ENCODE data around the gene PHF10. TPM values are rescaled to one million over a fixed set of nuclear protein-coding genes. Genes with fewer than 3 reads are reported as not detected.

Gene PHF10
- total and polyA plus RNA-seq, 2 of the 4 experiments (the other 2 are of a cell fraction) = 7.3 to 15.9 TPM

- no peak for ATAC-seq (ENCODE audit: low read depth)
- dilution Hi-C loops (cut with HindIII; ENCODE audit: low sequenced_read_pairs, unreplicated experiment) = no loop called here
These were observed 40.2 kb downstream of the PHF10 start for GRCh38 chr6:169684056-169684455.

More at GRCh38 chr6:169684056-169684455, 40.2 kb downstream of the PHF10 start:
- Histone ChIP-seq H3K79me1 (ENCODE audit: low read depth in 1 of 2, low read length in 2 of 2) (peaks cover 17 to 20% of the 10 kb centered on the region in 2 experiments), H3K27me3 (ENCODE audit: control insufficient read depth, insufficient read depth, low read length) (no peaks in the 10 kb centered on the region), H2AFZ (replicated peaks; ENCODE audit: low read length, poor library complexity) (no peak overlapping the region), H3K4ac (ENCODE audit: low read depth, low read length) (no peak overlapping the region), H3K36me3 (ENCODE audit: control insufficient read depth, insufficient read depth, low read length) (peaks cover 19% of the 10 kb centered on the region), H2BK20ac (ENCODE audit: low read depth, low read length) (no peak overlapping the region), H2BK120ac (ENCODE audit: low read depth, low read length) (no peak overlapping the region), H2AK5ac (ENCODE audit: low read depth, low read length) (no peak overlapping the region), H3K9me3 (ENCODE audit: control insufficient read depth, insufficient read depth, low read length) (peaks cover 5% of the 10 kb centered on the region), H3K4me2 (ENCODE audit: low read depth, low read length) (no peak overlapping the region), H2BK15ac (ENCODE audit: low read depth, low read length) (no peak overlapping the region), H3K27ac (ENCODE audit: insufficient read depth, low read length) (no peak overlapping the region), H4K5ac (ENCODE audit: low read depth, low read length) (no peak overlapping the region), H2AK9ac (replicated peaks; ENCODE audit: low read depth, low read length, poor library complexity) (no peak overlapping the region), H3K4me1 (ENCODE audit: control insufficient read depth, insufficient read depth, low read length) (no peaks in the 10 kb centered on the region), H3K4me3 (ENCODE audit: insufficient read depth, low read depth, low read length) (no peak overlapping the region), H3K9me1 (ENCODE audit: insufficient read depth, low read length) (peaks cover 3% of the 10 kb centered on the region), H3K18ac (ENCODE audit: low read depth, low read length) (no peak overlapping the region), H3K23ac (ENCODE audit: low read depth, low read length) (no peak overlapping the region), H3K56ac (ENCODE audit: extremely low read depth, insufficient read depth, low read length) (no peak overlapping the region), H4K20me1 (ENCODE audit: insufficient read depth, low read length) (peaks cover 3% of the 10 kb centered on the region; the same call in 1 of the 2 replicates), H2BK5ac (ENCODE audit: low read depth, low read length, poor library complexity, severe bottlenecking) (no peak overlapping the region), H4K8ac (ENCODE audit: low read depth in 2 of 2, low read length in 2 of 2) (no peak overlapping the region), H3K9ac (ENCODE audit: low read depth, low read length) (no peak overlapping the region), H3K14ac (replicated peaks; ENCODE audit: low read depth, low read length) (no peak overlapping the region), H4K91ac (ENCODE audit: insufficient read depth, low read depth, low read length) (no peak overlapping the region)
- WGBS, 2 experiments (ENCODE audit: extremely low coverage in 2 of 2, insufficient read length in 1 of 2) = 100% methylated on average over 1 of the region's 3 CpGs; no CpG with 5 or more reads in 1 of the 2 experiments
- intact Hi-C loops (cut with micrococcal nuclease) (no loop called here), in situ Hi-C loops (cut with MboI; ENCODE audit: low sequenced_read_pairs) (no loop called here)
- TF ChIP-seq ELK1 (IDR thresholded peaks at IDR 0.05; ENCODE audit: borderline replicate concordance, low read depth, low read length) = no peak
- ChIA-PET CTCF (interaction anchor here (0.6 kb wide), 1 partner anchor 1551 kb away, joined by 3 read pairs; no protein-coding TSS in a partner anchor), POLR2A (ENCODE audit: unreplicated experiment) (no interaction called here)
- no peak for DNase-seq
- BruUV-seq (replicated peaks) = no TSS peak

Data from IMR-90 (cell line).